LNCaP clone FGC (cell line): ENCODE measurements around the gene TNS1.
"Not testable (repeated sequence)": the region's sequence is repeated elsewhere in the genome, so short reads cannot be mapped to it uniquely, and the experiment has no call there.

Experiments used
- DNase-seq: peaks from one replicate; pipeline ENCODE4 v3.0.0-alpha.2; 2011; ENCODE audit warnings: low read depth
- H3K4me3 ChIP-seq: 2 replicates; pipeline ENCODE4 v1.5.1; 2011; ENCODE audit warnings: mild to moderate bottlenecking, low read depth, low read length, control low read depth
- CTCF ChIP-seq: IDR thresholded peaks from 2 replicates; pipeline ENCODE4 v1.5.1; 2012; ENCODE audit warnings: mild to moderate bottlenecking; ENCODE audit not compliant: control insufficient read depth, insufficient read depth; ENCODE audit errors: extremely low read depth

The TNS1 gene

GRCh38 chr2:218041302-218042168 is 38.7 kb upstream of the TNS1 start:
- no peak overlapping the region for H3K4me3 ChIP-seq
- peak; percentile 80 for DNase-seq
- no peak for TF ChIP-seq CTCF

DNA sequence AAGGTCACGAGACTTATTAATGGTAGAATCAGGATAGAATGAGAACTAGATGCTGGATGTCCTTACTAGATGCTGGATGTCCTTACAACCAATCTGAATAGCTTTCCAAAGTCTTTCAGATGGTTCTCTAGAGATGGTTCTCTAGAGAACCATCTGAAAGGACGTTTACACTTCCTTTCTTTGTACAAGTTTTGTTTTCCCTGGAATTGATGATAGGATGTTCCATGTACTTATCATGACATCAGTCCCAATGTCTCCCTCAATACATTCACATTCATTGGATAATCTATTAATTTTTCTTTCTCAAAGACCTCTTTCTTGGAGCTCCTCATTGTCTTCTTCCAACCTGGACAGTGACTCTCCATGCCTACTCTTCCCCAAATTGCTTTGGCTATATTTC is 38.1 kb upstream of the TNS1 start:
- no peak for TF ChIP-seq CTCF
- no peak for DNase-seq
- no peak overlapping the region for H3K4me3 ChIP-seq

DNA sequence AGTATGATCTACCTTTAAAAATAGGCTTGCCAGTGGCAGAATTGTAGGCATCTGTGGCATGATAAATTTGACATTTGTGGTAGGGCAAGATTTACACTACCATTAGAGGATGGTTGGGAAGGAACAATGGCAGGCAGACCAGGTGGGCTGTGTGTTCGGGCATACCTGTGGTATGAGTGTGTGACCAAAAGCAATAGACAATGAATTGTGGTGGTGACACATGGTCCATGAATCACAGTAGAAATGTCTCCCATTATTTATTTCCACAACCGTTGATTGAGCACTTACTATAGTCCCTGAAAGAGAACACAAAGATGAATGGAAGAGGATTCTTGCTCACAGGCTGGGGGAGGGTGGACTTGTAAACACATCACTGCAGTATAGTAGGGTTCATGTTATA is 36.4 kb upstream of the TNS1 start:
- no peak for TF ChIP-seq CTCF
- DNase-seq, result no peak
- H3K4me3 ChIP-seq, result no peak overlapping the region

DNA sequence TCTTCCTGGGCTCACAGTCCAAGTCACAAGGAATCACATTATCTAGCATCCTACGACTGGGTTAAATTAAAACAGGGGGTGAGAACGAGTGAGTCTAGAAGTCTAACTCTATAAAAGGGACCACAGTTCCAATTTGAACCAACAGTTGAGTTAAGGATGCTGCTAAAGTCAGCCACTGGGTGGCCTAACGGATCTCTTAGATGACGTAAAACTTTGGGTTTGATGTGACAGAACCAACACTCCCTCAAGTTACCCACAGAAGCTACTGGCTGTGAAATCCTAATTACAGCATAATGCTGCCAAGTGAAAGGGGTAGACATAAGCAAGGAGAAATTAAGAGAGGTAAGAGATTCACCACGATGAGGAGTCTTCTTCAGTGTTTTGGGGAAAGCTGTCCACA is 33.6 kb upstream of the TNS1 start:
- no peak for TF ChIP-seq CTCF
- no peak for DNase-seq

GRCh38 chr2:218035463-218036100 is 32.8 kb upstream of the TNS1 start:
- TF ChIP-seq CTCF, result no peak
- no peak overlapping the region for H3K4me3 ChIP-seq
- DNase-seq, result no peak

More for the DNA sequence above, 33.6 kb upstream of the TNS1 start:
- no peak overlapping the region for H3K4me3 ChIP-seq

DNA sequence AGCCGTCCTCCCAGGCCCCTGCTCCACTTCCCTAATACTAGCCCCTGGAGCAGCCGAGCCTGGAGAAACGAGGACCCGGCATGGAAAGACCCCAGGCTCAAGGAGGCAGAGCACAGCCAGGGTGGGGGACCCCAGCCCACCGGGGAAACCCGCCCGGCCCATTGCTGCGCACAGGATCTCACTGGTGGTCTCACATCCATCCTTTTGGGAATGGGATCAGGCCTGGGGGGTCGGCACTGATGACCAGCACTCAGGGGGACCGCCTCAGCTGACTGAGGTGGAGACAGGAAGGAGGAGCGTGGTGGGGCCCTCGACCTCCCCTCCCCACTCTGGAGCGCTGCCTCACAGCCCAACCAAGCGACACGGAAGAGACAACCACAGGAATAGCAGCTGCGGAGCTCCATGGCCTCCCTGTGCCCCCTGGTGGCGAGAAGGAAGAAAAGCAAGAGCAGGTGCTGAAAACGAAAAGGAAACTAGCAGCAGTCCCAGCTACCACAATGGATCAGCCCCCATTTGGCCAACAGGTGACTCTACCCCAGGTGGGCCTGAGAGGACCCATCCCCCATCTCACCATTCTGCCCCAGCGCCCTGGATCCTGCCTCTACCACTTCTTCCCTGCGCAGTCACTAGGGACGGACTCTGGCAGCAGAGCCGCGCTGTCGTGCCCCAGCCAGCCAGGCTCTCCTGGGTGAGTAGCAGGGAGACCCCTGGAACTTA is 31.9 kb upstream of the TNS1 start:
- H3K4me3 ChIP-seq, result not testable (repeated sequence)
- TF ChIP-seq CTCF, result peak; percentile 67
- peak; percentile 3 for DNase-seq
